A549 (cell line): ENCODE results near the gene SPPL2B.

Source experiments
- CEBPB ChIP-seq, 2 experiments: fragments of >200 bp in 1 of 2; sonication (Bioruptor Twin) in 1 of 2; formaldehyde crosslinking in 1 of 2; IDR thresholded peaks; 2 replicates each; pipeline ENCODE4 v1.6.1; 2012 to 2016
- CTCF ChIP-seq: fragments of >200 bp; sonication (Bioruptor Twin); formaldehyde crosslinking; IDR thresholded peaks from 3 replicates; pipeline ENCODE4 v1.5.1; 2016
- EHMT2 ChIP-seq: fragments of 200-600 bp; sonication (generic); IDR thresholded peaks from 2 replicates; pipeline ENCODE4 v1.6.1; 2016; ENCODE audit warnings: antibody characterized with exemption, low read depth, mild to moderate bottlenecking, moderate library complexity
- GATA3 ChIP-seq: IDR thresholded peaks from 2 replicates; pipeline ENCODE4 v1.6.1; 2012; ENCODE audit warnings: borderline replicate concordance
- HDAC2 ChIP-seq: fragments of 200-600 bp; sonication (generic); IDR thresholded peaks from 2 replicates; pipeline ENCODE4 v1.6.1; 2016
- NR3C1 ChIP-seq: fragments of >200 bp; sonication (Bioruptor Twin); formaldehyde crosslinking; IDR thresholded peaks from 3 replicates; pipeline ENCODE4 v1.6.1; 2017
- POLR2A ChIP-seq: IDR thresholded peaks from 2 replicates; pipeline ENCODE4 v1.6.1; 2012; ENCODE audit warnings: mild to moderate bottlenecking, low read length
- POLR2AphosphoS2 ChIP-seq: conservative IDR thresholded peaks from 2 replicates; pipeline ENCODE4 v1.6.1; 2012; ENCODE audit warnings: low read length, improper control_type of control experiment, inconsistent platforms
- RCOR1 ChIP-seq: fragments of 150-350 bp; IDR thresholded peaks from 2 replicates; pipeline ENCODE4 v1.6.1; 2014; ENCODE audit warnings: antibody characterized with exemption, low read length, low read depth
- REST ChIP-seq: fragments of 200-600 bp; sonication (generic); IDR thresholded peaks from 2 replicates; pipeline ENCODE4 v1.6.1; 2016; ENCODE audit warnings: antibody characterized with exemption, mild to moderate bottlenecking, moderate library complexity
- RFX5 ChIP-seq: fragments of 450-650 bp; IDR thresholded peaks from 2 replicates; pipeline ENCODE4 v1.7.1; 2014; ENCODE audit warnings: antibody characterized with exemption, mild to moderate bottlenecking, moderate library complexity
- ZC3H11A ChIP-seq: fragments of 450-650 bp; IDR thresholded peaks from 2 replicates; pipeline ENCODE4 v1.6.1; 2014; ENCODE audit warnings: antibody characterized with exemption, mild to moderate bottlenecking

GRCh38 chr19:2399582-2399981, 71.1 kb downstream of the SPPL2B start:
- no peak for TF ChIP-seq RFX5
- TF ChIP-seq EHMT2, result no peak
- TF ChIP-seq POLR2A, result no peak
- TF ChIP-seq HDAC2, result no peak
- TF ChIP-seq CTCF, result no peak
- TF ChIP-seq CEBPB (IDR thresholded peaks at IDR 0.05), result no peak
- TF ChIP-seq REST, result no peak
- no peak for TF ChIP-seq RCOR1
- TF ChIP-seq NR3C1, result no peak
- TF ChIP-seq GATA3, result no peak
- TF ChIP-seq POLR2AphosphoS2, result no peak
- no peak for TF ChIP-seq ZC3H11A
